ENCODE measurements around the gene MBNL1.

The MBNL1 gene

DNA sequence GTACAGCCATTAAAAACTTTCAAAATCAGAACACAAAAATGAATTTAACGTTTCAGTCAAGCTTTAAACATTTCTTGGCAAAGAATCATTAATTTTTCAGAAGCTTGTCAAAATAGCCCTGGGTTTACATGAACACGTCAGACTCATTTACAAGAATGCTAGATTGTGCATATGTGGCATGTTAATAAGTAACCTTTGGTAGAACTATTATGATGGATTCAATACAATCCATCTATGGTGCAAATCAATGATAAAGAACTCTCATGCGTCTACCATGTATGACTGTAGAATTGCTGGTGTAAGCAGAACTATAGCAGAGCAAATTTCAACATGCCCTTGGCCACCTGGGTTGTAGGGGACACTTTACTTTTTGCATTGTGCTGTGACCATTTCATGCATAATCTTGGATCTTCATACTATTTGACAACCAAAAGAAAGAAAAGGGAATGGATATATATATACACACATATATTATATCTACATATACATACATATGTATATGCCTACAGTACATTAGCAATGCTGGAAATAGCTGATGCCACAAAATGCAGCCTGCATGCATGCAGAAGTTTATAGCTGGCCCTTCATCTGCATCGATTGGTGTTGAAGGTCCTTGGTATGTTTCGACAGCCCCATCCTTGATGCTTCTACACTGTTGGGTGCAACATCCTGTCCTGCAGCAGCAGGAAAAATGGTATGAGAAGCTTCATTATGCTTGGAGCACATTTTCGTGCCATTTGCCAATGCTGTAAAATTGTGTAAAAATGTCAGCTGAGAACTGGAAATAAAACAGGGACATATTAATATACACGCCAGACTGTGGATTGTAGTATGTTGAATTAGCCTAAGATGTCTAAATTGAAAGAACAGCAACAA, 189.0 kb downstream of the MBNL1 start:
- DNase-seq = no peak

DNA sequence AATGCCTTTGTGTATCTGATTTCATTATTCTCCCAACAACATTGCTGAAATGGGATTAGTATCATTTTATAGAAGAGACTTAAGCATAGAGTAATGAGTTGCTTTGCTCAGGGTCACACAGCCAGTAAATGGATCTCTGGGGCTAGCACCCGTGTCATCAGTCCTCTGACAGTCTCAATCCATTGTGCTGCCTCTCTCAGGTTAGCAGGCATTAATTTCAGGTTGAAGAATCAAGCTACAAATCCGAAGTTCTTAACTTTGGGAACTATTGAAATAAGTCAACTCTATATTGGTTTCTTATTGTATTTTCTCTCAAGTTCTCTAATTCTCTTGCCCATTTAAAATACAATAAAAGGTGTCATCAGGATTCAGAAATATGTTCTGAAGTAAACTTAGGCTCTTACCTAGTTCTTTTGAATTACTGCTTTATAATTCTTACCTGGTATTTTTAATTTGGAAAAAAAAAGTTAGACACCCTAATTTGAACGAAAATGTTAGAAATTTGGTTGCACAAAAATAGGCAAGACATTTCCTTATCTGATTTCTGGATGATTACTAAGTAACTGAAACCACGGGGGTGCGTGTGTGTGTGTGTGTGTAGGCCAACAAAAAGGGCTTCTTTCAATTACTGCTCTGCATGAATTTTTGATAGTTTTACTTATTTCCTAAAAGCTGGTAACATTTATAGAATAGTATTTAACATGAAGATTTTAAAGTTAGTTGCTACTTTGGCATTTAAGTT, 189.8 kb downstream of the MBNL1 start:
- DNase-seq = peak; percentile 52

DNA sequence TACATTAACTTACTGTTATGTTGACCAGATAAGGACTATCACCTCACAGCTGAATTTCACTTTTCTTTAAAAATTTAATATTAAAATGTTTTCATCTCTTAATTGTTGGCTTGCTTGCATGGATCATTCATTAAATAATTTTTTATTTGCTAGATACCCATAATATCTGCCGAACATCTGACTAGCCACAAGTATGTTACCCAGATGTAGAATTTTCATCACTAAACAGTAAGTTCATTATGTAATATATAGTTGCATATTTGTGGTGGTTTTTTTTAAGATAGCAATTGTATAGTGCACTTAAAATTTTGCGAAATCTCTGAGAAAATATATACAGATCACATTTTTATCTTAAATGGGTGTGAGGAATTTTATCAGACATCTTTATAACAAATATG, 190.4 kb downstream of the MBNL1 start:
- no peak for DNase-seq

DNA sequence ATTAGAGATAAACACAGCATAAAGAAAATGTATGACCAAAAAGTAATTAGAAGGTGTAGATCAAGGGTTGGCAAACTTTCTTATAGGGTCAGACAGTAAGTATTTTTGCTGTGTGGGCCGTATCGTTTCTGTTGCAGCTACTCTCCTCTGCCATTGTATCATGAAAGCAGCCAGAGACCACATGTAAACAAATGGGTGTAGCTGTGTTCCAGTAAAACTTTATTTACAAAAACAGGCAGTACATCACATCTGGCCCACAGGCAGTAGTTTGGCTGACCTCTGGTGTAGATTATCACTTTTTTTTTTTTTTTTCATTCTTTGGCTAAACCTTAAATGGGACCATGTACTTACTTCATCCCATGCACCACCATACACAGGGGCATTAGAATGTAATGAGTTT, 190.8 kb downstream of the MBNL1 start:
- DNase-seq = no peak

DNA sequence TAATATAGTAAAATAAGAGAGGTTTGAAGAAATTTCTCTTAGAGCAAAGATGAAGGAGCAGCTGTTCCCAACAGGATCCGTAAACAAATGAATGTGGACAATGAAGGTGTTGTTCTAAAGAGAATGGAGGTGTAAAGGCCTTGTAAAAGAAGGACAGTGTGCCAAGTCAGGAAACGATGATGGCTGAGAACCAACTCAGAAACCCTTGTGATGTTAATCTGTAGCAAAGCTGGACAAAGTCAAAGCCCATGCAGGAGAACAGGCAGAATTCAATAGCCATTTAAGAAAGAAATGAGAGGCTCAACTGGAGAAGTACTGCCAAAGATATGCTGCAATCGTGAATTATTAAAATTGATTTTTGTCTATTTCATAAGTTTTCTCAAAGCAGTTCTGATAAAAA, 192.2 kb downstream of the MBNL1 start:
- no peak for DNase-seq

DNA sequence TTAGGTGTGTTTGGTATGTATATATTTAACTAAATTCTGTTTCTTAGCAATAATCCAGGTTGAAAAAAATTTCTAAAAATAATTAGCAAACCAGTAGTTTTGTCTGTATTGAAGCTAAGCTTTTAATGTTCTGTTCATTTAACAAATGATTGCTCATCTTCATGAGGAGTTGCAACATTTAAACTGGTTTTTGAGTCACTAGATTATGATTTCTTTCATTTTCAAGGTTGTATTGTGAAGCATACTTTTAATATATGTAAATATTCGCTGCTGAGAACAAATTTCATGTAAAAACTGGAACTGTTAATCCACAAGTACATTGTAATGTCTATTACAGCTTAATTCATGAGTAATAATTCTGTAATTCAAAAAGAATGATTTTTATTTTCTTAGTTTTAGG, 192.7 kb downstream of the MBNL1 start:
- DNase-seq = no peak

DNA sequence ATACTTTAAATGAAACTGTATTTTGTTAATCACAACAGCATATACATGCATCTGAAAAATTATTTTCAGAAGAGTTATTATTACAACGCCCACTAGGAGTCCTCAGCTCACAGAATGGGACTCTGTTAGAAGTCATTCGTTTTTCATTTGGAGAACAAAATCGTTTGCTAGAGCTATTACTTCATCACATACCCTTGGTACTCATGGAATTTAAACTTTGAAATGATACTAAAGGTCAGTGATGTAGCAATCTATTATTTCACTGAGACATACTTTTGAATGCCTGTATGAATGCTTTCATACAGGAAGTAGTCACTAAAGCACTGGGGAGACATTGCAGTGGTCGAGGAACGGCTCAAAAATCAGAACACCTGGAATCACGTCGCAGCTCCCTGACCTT, 198.1 kb downstream of the MBNL1 start:
- DNase-seq = no peak

DNA sequence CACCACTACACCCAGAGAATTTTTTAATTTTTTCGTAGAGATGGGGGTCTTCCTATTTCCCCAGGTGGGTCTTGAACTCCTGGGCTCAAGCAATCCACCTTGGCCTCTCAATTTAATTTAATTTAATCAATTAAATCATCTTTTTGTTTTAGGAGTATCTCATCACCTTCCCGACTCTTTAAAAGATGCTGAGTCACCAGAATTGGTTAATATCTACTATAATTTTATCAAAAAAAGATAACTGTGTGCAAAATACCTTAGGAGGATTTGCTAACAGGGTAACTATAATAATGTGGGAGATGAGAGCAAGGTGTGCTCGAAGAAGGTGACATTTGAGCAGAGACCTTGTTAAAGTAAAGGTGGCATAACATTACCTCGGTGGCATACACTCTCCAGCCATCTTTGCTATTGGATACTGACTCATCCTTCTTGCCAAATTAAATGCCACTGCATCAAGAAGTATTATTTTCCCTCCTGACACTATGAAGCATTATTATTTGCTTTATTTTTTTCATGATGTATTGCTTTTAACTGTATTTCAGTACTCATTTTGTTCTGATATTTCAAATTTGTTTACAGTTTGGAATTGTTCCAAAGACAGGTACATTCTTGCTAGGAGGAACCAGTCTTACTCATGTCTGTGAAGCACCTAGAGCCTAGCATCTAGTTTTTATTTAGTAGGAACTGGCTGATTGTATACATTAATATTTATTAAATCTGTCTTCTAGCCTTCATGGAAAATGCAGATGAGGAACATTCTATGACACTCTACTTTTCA, 200.7 kb downstream of the MBNL1 start:
- no peak for DNase-seq

DNA sequence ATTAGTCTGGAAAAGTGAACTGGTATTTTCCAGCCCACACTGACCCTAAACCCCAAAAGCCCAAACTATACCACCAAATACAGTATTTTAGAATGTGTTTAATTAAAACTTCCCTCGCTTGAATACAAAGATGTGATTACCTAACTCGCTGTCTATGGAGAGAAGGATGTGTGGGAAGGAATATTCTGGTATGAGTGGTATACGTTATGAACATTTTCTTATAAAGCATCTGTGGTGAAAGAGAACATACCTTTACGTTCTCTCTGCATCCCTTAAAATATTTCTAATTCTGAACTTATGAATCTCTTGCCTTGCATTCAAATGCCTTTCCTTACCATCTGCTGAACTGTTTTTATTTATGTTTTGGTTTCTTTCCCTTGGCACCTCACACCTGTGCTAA, 201.4 kb downstream of the MBNL1 start:
- no peak for DNase-seq

DNA sequence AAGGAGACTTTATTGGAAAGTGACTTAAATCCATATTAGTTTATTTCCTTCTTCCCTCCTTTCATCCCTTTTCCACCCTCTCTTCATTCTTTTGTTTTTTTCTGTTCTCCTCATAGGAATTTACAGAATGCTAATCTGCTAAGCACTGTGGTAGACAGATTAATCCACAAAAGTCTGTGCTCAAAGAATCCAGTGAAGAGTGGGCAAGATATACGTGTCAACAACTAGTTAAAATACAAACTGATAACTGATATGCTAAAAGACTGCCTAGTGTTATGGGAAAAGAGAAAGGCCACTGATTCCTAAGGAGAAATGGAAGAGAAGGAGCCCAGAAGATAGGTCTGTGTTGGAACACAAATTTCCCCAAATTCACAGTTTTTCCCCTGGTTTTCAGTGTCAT, 202.2 kb downstream of the MBNL1 start:
- DNase-seq = no peak

DNA sequence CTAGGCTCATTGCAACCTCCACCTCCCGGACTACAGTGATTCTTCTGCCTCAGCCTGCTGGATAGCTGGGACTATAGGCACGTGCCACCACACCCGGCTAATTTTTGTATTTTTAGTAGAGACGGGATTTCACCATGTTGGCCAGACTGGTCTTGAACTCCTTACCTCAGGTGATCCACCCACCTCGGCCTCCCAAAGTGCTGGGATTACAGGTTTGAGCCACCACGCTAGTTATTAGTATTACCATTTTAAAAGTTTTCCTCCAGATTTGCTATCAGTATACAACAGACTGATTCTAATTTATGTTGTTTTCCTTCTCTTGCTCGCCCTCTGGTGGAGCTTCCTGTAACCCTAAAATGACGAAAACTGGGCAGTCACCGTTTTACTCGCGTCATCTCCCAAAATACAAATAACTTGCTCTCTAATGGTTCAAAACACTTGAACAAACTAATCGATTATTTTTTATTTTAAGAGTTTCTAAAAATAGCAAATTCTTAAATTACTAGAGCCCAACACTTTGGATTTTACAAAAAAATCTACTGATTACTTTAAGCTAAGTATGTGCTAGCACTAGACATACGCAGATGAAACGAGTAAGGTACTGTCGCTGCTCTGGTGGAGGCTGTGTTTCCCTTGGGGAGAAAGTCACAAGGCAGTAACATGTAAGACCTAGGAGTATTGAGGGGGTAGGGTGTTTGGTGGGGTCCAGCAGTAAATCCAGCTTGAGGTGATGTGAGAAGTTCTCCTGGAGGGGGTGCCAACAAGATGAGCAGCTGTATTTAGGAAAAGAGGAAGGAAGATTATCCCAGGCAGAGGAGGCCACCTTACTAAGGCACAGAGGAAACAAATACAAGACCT, 203.3 kb downstream of the MBNL1 start:
- DNase-seq = peak; percentile 78

DNA sequence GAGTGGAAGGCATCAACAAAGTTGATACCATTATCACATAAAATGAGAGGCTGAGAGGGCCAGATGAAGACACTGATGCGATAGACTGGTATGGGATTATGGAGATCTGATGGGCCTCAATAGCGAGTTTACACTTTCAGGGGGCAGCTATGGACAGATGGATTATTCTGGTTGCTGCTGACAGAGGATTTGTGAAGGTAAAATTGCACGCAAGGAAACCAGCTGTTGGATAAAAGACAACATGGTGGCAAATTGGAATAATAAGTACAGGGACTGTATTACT, 203.9 kb downstream of the MBNL1 start:
- no peak for DNase-seq

DNA sequence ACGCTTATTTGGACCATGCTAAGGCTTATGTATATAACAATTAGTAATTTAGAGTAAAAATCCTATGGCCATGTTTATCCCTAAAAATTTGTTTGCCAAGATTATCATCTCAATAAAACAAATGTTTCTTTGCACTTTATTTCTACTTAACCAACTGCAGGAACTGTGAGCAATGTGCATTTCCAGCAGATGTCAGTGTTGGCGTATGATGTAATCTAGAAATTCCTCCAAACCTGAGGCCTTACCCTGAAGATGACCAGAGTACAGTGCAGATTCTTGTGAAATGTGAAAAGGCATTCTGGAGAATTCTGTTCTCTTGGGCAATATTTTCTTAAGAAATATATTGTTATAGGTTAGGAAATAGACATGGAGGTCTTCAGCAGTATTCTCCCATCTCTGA, 205.9 kb downstream of the MBNL1 start:
- no peak for DNase-seq

DNA sequence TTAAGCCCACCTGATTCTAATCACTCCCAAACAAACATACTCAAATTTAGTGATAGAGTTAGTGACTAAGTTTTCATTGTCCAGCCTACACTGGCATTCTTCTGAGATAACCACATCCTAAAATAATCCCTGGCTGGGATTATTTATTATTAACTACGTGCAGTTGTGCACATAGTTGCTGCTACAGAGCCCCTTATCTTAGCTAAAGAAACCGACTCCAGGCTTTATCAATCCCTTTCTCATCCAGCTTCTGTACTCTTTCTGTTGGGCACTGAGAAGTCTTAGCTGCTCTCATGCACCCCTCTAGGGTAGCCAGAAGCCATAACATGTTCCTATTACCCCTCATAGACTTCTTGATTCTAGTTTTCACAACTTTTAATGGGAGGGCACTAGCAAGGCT, 208.7 kb downstream of the MBNL1 start:
- no peak for DNase-seq

DNA sequence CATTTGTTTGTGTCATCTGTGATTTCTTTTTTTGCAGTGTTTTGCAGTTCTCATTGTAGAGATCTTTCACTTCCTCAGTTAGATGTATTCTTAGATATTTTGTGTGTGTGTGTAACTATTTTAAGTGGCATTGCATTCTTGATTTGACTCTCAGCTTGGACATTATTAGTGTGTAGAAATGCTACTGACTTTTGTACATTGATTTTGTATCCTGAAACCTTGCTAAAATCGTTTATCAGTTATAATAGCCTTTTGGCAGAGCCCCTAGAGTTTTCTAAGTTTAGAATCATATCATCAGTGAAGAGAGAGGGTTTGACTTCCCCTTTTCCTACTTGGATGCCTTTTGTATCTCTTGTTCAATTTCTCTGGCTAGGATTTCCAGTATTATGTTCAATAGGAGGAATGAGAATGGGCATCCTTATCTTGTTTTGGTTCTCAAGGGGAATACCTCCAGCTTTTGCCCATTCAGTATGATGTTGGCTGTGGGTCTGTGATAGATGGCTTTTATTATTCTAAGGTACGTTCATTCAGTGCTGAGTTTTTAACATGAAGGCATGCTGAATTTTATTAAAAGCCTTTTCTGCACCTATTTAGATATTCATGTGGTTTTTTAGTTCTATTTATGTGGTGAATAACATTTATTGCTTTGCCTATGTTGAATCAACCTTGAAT, 211.7 kb downstream of the MBNL1 start:
- no peak for DNase-seq

DNA sequence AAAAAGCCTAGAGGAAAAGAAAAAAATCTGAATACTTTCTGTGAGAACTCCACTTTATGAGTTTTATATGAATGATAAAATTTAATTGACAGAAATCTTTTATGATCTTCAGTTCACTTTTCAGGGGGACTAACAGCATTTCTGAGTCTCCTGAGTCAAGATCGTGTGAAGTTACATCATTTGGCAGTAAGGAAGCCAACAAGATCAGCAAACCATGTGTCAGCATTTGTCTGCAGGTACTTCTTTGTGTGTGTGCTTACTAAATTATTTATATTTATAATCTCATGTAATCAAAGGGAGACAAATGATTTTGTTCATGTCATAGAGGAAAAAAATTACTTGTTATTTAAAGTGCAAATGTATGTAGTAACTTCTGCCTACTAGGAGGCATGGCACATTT, 217.6 kb downstream of the MBNL1 start:
- no peak for DNase-seq

DNA sequence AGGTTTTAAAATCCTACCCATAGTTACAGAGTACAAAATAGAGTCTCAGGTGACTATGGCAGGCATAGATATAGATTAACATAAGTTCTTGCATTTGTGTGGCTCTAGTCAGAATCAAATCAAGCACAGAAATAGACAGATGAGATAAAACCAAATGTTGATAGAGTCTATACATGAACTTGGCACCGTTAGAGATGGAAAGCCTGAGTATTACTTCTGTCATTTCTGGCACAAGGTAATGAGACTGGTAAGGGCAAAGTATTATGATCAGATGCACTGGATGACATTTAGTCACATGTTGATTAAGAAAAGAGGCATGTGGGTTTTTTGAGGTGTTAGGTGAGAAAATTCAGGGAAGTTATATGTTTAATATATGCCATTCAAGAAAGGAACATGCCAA, 219.7 kb downstream of the MBNL1 start:
- no peak for DNase-seq

DNA sequence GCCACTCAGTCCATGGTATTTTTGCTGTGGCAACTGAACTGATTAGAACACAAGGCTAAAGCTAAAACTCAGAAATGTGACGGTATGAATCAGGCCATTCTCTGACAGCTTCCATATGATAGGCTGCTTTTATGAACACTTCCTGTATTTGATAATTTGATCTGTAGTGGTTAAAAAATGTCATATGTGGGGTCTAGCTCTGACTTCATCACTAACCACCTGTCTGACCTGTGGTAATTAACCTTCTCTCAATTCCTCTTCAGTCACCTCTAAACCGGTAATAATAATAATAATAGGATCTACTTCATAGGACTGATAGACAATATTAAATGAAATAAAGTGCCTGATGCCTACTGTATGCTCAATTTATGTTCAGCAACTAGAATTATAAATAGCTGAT, 223.2 kb downstream of the MBNL1 start:
- no peak for DNase-seq

DNA sequence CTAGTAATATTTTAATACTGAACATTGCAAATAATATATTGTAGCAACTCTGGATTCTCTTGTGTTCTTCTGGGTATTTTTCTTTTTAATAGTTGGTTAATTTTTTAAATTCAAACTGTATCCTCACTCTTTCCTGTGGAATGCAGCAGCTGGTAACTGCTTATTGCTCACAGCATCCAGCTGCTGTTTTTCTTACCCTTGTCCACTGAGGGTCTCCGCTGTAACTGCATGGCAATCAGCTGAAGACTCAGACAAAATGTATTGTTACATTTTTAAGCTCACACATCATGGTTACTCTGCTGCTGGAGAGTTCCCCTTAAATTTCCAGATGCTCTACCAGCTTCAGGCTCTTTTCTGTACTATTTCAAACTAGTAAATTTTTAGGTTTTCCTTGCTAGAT, 227.6 kb downstream of the MBNL1 start:
- DNase-seq = no peak

DNA sequence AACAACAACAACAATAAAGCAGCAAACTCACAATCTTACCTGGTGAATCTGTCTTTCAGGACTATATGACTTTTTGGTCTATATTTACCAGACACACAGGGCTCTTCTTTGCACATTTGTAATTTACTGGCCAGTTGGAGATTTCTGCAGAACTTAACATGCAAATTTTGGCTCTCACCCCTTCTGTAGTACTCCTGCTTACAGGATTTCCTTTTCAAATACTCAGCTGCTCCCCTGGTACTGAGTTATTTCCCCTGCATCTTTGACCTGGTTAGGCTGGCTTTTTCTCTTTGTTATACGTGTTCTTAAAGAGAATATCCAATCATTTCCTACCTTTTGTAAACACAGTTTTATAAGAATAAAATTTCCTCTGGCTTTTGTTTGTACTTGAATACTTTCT, 228.0 kb downstream of the MBNL1 start:
- no peak for DNase-seq

DNA sequence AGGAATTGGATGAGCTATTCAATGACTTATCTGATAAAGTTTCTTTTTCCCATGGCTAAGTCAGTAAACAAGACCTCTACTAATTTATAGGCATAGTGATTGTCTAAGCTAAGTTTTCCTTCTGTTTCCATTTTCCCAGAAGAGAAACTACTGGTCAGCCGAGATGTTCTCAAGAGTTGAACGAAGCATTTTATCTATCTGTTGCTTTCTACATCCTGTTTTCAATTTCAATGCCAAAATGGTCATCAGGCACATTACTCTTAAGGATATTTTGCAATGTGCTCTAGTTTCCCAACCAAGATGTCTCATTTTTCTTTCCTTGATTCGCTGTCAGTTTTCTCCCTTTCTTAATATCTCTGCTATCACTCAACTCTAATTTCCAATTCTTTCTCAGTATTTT, 228.7 kb downstream of the MBNL1 start:
- no peak for DNase-seq

DNA sequence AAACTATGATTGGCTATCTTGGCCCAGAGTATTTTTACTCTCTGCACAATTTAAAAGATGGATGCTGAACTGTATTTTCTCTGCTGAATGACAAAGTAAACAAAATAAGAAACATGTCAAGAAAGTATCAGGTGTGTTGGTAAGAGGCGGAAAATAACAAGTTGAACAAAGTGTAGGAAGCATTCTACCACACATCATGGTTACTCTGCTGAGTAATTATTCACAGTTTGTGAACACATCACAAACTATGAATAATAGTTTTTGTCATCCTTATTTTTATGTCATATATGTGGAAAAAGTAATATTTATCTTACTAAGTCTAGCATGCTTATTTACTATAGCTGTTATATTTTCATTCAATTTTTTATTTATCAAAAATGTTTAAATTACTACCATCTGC, 229.2 kb downstream of the MBNL1 start:
- no peak for DNase-seq

Data from stimulated activated CD4-positive, alpha-beta T cell treated with anti-CD3 and anti-CD28 coated beads, Interleukin-15, amount 100 ng/mL, for 24 hours (primary cell).